Measurements from ENCODE around the gene MACROD2.

MACROD2 gene

GRCh38 chr20:15205028-15205427 lies 1209.7 kb downstream of the MACROD2 start:
- POLR2A ChIA-PET = no interaction called here
- CTCF ChIA-PET = interaction anchor here (1.2 kb wide), 1 partner anchor 24 kb away, joined by 3 read pairs; no protein-coding TSS in a partner anchor
- no peak for TF ChIP-seq CTCF (IDR thresholded peaks at IDR 0.05; ENCODE audit: control extremely low read depth, extremely low read depth, low read depth, missing control alignments)
- no peak for DNase-seq (ENCODE audit: extremely low spot score)

GRCh38 chr20:15205719-15206118 lies 1210.4 kb downstream of the MACROD2 start:
- ChIA-PET POLR2A (no interaction called here), CTCF (interaction anchor here (1.2 kb wide), 1 partner anchor 24 kb away, joined by 3 read pairs; no protein-coding TSS in a partner anchor)
- no peak for TF ChIP-seq CTCF (IDR thresholded peaks at IDR 0.05; ENCODE audit: control extremely low read depth, extremely low read depth, low read depth, missing control alignments)
- DNase-seq (ENCODE audit: extremely low spot score) = no peak

GRCh38 chr20:15209537-15209936 lies 1214.2 kb downstream of the MACROD2 start:
- ChIA-PET POLR2A (no interaction called here), CTCF (no interaction called here)
- no peak for DNase-seq (ENCODE audit: extremely low spot score)
- no peak for TF ChIP-seq CTCF (IDR thresholded peaks at IDR 0.05; ENCODE audit: control extremely low read depth, extremely low read depth, low read depth, missing control alignments)

- CTCF ChIA-PET = interaction anchor here (1.0 kb wide), 1 partner anchor 13 kb away, joined by 3 read pairs; no protein-coding TSS in a partner anchor
Measured at GRCh38 chr20:15214051-15214450, 1218.7 kb downstream of the MACROD2 start.

GRCh38 chr20:15220009-15220656 lies 1224.8 kb downstream of the MACROD2 start:
- TF ChIP-seq CTCF (IDR thresholded peaks at IDR 0.05; ENCODE audit: control extremely low read depth, extremely low read depth, low read depth, missing control alignments) = no peak
- DNase-seq (ENCODE audit: extremely low spot score) = no peak
- POLR2A ChIA-PET = no interaction called here
- CTCF ChIA-PET = no interaction called here

More at GRCh38 chr20:15214051-15214450, 1218.7 kb downstream of the MACROD2 start:
- no peak for DNase-seq (ENCODE audit: extremely low spot score)
- POLR2A ChIA-PET = no interaction called here
- no peak for TF ChIP-seq CTCF (IDR thresholded peaks at IDR 0.05; ENCODE audit: control extremely low read depth, extremely low read depth, low read depth, missing control alignments)

- ChIA-PET CTCF (no interaction called here), POLR2A (no interaction called here)
- no peak for DNase-seq (ENCODE audit: extremely low spot score)
- no peak for TF ChIP-seq CTCF (IDR thresholded peaks at IDR 0.05; ENCODE audit: control extremely low read depth, extremely low read depth, low read depth, missing control alignments)
Measured at GRCh38 chr20:15220778-15221565, 1225.7 kb downstream of the MACROD2 start.
